C1 segment of cervical spinal cord (tissue), 14 donors: ENCODE results near the gene ADAM19.

Experiments used
- DNase-seq, 14 donors: peaks; one replicate each; lab custom pipeline; 2025; lab: John Stamatoyannopoulos, UW

The ADAM19 gene

DNA sequence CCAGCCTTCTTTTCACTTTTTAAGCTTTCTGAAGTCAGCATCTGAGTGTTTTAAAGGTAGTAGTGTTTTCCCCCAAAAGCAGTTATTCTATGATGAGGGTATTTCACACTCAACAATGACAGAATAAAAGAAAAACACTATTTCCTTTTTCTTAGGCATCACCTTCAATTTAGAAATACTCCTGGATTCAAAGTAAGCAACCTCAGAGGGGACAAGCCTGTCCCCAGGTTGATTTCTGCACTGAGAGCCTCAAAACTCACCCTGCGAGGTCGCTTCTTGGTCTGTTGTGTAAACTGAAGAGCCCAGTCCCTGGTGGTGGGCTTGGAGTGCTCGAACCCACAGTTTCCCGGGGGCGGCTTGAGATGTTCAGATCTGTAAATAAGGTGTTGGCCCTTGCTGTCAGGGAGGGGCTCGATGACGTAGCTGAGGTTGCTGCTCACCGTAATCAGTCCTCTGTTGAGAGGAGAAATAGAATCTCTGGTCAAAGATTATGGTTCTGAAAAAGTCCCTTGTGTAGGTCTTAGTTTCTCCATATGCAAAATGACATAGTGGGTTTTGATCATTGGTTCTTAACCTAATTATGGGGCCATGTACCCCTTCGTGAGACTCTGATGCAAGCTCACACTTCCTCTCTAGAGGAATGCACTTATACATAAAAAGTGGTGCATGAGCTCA lies 55.9 kb downstream of the ADAM19 start:
- DNase-seq: no peak

DNA sequence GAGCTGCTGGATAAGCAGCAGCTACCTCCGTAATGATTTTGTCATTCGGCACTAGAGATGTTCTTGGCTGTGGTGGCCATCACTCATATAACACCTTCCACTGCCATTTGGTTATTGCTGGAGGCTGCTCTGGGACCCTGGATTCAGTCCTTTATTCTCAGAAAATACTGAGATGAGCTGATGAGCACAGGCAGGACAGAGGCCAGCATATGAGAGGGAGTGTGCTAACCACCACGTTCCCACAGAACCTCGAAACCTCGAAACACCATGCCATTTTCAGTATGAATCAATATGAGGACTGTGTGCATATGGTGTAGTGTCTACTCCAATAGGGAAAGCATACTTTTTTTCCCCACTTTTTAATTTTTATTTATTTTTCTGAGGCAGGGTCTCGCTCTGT lies 56.6 kb downstream of the ADAM19 start:
- no peak for DNase-seq

DNA sequence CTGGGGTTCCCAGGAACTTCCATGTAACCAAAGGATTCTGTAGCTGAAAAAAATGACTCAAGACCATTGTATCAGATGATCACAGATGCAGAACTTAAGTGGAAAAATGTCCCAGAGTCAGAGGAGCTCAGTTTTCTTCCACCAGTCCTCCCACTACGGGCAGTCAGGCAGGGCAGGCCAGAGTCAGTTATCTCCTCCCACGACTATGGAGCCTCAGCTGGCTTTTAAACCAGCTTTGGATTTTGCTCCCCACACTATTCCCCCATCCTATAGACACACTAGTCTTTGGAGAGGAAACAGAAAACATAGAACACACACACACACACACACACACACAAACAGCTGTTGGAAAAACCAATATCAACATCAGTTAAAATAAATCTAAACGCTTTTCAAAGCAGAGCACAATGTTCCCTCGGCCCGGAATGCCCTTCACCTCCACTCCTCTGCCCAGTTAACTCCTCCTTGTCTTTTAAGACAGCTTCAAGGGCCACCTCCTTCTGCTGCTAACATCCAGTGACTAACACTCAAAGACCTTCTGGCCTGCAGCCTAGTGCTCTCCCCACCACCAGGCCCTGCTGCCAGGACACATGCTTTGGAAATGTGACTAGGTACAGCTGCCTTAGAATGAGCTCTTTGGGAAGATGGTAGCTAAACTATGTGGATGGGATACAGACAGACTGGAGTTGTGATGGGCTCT lies 58.8 kb downstream of the ADAM19 start:
- peak in 1 of 14 donors; percentile 33 for DNase-seq

GRCh38 chr5:157516006-157516405 lies 59.6 kb downstream of the ADAM19 start:
- peak in 1 of 14 donors; percentile 37 for DNase-seq

- DNase-seq: no peak
These were observed 60.6 kb downstream of the ADAM19 start for GRCh38 chr5:157514974-157515373.

GRCh38 chr5:157513182-157513581 lies 62.4 kb downstream of the ADAM19 start:
- DNase-seq: no peak

GRCh38 chr5:157511651-157512644 lies 63.6 kb downstream of the ADAM19 start:
- DNase-seq: peak in 10 of 14 donors; percentile 7 to 86 (median 41)

- DNase-seq: no peak
These were observed 64.9 kb downstream of the ADAM19 start for GRCh38 chr5:157510682-157511081.

- no peak for DNase-seq
These were observed 66.0 kb downstream of the ADAM19 start for GRCh38 chr5:157509587-157509986.

DNA sequence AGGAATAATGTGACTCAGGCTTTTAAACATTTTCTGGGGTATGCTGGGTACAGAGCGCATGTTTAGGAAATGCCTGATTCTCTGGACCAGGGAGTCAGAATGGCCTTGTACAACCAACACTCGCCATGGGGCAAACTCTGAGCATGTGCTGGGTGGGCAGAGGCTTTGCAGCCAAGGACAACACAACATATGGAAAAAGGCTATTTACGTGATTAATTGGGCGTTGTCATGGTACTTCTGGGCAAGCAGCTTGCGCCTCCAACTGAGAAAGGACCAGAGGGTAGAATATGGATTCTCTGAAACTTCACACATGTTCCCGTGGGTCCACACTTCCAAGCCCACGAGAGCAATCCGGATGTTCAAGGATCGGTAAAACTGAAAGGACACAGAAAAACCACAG lies 66.5 kb downstream of the ADAM19 start:
- no peak for DNase-seq

- DNase-seq: no peak
These were observed 68.4 kb downstream of the ADAM19 start for GRCh38 chr5:157506981-157507780.

- no peak for DNase-seq
These were observed 69.4 kb downstream of the ADAM19 start for GRCh38 chr5:157506066-157506590.

- no peak for DNase-seq
These were observed 70.1 kb downstream of the ADAM19 start for GRCh38 chr5:157505496-157505895.

DNA sequence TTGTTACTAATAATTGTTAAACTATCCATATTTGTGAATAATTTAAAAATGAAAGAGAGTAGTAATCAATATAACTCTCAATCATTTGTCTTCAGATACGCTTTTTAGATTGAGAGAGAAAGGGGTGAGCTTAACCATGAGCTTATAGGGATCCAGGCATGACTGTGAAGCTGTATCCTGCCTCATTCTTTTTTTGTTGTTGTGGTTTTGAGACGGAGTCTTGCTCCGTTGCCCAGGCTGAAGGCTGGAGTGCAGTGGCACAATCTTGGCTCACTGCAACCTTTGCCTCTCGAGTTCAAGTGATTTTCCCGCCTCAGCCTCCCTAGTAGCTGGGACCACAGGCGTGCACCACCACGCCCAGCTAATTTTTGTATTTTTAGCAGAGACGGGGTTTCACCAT lies 71.5 kb downstream of the ADAM19 start:
- DNase-seq: no peak

- peak in 4 of 14 donors; percentile 3 to 40 (median 24) for DNase-seq
These were observed 73.4 kb downstream of the ADAM19 start for GRCh38 chr5:157502143-157502647.

DNA sequence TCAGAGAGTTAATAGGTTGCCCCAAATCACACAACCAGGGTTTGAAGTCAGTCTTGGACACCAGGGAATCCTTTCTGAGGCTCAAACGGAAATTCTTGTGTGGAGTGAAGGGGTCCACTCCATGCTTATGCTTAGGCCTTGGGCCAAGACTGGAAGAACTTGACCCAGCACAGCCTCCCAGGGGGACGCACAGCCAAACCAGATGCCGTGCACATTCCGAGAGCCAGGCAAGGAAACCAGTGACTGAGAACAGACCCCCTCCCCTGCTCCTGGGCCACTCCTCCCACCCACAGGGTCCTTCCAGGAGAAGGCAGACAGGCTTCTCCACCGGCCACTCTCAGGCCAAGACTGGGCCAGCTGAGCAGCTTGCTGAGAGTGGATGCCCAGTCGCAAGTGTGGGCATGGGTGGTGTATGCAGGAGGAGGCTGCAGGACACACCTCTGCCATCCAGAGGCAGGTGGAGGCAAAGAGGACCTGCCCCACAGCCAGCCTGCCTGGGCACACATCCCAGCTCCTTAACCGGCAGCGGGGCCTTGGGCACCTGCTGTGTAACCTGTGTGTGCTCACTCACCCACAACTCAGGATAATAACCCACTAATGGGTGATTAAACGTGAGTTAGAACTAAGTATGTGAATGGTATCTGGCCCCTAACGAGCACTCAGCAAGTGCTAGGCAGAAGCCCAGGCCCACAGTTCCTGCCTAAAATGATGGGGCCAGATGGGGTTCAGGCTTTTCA lies 77.5 kb downstream of the ADAM19 start:
- DNase-seq: no peak

GRCh38 chr5:157496864-157497263 lies 78.7 kb downstream of the ADAM19 start:
- DNase-seq: no peak

GRCh38 chr5:157494178-157494832 lies 81.3 kb downstream of the ADAM19 start:
- DNase-seq: no peak

DNA sequence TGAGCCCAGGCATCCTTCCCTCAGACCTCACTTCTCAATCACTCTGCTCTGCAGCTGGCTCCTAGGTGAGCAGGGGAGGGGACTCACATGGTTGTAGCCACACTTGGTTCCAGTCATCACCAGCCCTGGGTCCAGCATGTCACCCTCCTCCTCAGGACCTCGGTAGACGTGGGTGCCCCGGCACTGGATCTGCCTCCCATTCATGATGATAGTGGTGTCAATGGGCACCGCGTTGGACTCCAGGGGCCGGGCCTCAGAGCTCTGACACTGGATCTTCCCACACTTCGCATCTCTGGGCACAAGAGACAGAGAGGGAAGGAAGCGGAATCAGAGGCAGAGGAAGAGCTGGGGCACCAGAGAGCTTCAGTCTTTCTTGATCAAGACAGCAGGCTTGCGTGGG lies 82.7 kb downstream of the ADAM19 start:
- no peak for DNase-seq
